Bronchial epithelial cell (primary cell): ENCODE measurements around the gene WDPCP. TPM values are rescaled to one million over a fixed set of nuclear protein-coding genes. Genes with fewer than 3 reads are reported as not detected.
"Not testable (repeated sequence)": the region's sequence is repeated elsewhere in the genome, so short reads cannot be mapped to it uniquely, and the experiment has no call there.

Experiments used
- DNase-seq: peaks from one replicate; pipeline ENCODE4 v3.0.0-alpha.2; 2010; ENCODE audit warnings: low read depth
- FAIRE-seq: peaks from 2 replicates; lab custom pipeline; 2011; peaks lifted over from hg19 to GRCh38; lab: Jason Lieb, UNC
- H3K27me3 ChIP-seq: 2 replicates; pipeline ENCODE4 v1.5.1; 2011; ENCODE audit warnings: low read length; ENCODE audit not compliant: control insufficient read depth, insufficient read depth
- H3K36me3 ChIP-seq: 2 replicates; pipeline ENCODE4 v1.5.1; 2011; ENCODE audit warnings: low read length; ENCODE audit not compliant: control insufficient read depth, insufficient read depth
- H3K4me3 ChIP-seq: 2 replicates; pipeline ENCODE4 v1.5.1; 2011; ENCODE audit warnings: mild to moderate bottlenecking, low read depth, low read length, control low read depth
- total RNA-seq: library from RNA; depleted of rRNA; stranded (reverse); fragments of >200 nt; gene quantifications from 2 replicates; pipeline ENCODE4 v1.2.1, GENCODE V29; 2014
- TF ChIP-seq, protein P1 (sequence below): IDR thresholded peaks from 2 replicates; pipeline ENCODE4 v1.5.1; 2011; ENCODE audit warnings: mild to moderate bottlenecking, moderate library complexity, low read length, control low read depth, inconsistent platforms; ENCODE audit not compliant: insufficient read depth, severe bottlenecking

WDPCP gene
- total RNA-seq, 1 donor from 2014 or later = 3.2 TPM

DNA sequence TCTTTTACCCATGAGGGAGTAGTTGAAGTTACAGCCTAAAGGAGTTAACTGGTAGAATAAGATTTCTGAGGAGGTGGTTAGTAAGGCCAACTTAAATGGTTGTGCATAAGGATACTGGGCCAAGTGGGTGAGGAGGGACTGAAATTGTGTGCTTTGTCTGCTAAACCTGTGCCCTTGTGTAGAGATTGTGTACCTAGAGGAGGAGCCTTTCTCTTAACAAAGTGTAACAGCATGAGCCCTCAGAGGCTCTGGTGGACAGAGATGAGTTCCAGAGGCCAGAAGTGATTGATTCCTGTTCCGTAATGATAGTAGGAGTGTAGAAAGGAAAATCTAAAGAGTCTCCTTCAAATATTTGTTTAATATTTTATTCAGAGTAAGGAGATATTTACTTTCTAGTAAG lies 494.8 kb downstream of the WDPCP start:
- Histone ChIP-seq H3K36me3 (no peaks in the 10 kb centered on the region), H3K27me3 (no peaks in the 10 kb centered on the region), H3K4me3 (no peak overlapping the region)
- TF ChIP-seq, protein P1, sequence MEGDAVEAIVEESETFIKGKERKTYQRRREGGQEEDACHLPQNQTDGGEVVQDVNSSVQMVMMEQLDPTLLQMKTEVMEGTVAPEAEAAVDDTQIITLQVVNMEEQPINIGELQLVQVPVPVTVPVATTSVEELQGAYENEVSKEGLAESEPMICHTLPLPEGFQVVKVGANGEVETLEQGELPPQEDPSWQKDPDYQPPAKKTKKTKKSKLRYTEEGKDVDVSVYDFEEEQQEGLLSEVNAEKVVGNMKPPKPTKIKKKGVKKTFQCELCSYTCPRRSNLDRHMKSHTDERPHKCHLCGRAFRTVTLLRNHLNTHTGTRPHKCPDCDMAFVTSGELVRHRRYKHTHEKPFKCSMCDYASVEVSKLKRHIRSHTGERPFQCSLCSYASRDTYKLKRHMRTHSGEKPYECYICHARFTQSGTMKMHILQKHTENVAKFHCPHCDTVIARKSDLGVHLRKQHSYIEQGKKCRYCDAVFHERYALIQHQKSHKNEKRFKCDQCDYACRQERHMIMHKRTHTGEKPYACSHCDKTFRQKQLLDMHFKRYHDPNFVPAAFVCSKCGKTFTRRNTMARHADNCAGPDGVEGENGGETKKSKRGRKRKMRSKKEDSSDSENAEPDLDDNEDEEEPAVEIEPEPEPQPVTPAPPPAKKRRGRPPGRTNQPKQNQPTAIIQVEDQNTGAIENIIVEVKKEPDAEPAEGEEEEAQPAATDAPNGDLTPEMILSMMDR = no peak
- DNase-seq (no peak), FAIRE-seq (no peak)

DNA sequence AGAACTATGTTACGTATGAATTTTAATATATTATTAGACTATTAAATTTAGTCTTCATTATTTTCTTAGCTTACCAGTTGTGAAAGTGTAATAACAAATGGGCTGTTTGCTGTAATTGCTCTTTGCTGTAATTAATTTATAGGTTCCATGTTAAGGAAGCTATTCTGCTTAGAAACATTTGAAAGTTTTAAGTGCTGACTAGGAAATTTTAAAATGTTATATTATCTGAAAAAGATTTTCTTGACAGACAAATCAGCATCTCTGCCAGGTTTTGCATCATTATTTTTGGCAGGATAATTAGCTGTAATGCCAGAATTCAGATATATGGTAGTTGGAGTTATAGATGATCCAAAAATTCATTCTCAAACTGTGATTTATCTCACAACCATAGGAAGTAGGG lies 495.4 kb downstream of the WDPCP start:
- Histone ChIP-seq H3K4me3 (no peak overlapping the region), H3K27me3 (no peaks in the 10 kb centered on the region), H3K36me3 (no peaks in the 10 kb centered on the region)
- FAIRE-seq (no peak), DNase-seq (no peak)
- TF ChIP-seq, protein P1 = no peak

DNA sequence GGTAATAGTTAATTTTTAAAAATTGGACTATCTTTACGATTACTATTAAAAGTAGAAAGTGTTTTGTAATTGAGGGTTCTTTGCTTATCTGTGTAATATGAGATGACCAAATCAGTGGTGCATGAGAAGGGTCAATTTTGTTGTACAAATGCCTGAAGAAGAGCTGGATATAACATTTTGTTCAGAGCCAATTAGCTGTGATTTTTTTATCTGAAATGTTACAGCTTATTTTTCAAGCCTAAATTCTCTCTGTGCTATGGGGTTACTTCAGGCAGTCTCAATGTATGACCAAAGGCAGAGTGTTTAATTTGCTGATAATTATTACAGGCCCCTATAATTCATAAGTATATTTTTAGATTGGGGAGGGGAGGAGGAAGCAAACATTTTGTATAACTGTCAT lies 495.9 kb downstream of the WDPCP start:
- FAIRE-seq (no peak), DNase-seq (no peak)
- TF ChIP-seq, protein P1 = no peak
- Histone ChIP-seq H3K36me3 (no peaks in the 10 kb centered on the region), H3K27me3 (no peaks in the 10 kb centered on the region), H3K4me3 (no peak overlapping the region)

DNA sequence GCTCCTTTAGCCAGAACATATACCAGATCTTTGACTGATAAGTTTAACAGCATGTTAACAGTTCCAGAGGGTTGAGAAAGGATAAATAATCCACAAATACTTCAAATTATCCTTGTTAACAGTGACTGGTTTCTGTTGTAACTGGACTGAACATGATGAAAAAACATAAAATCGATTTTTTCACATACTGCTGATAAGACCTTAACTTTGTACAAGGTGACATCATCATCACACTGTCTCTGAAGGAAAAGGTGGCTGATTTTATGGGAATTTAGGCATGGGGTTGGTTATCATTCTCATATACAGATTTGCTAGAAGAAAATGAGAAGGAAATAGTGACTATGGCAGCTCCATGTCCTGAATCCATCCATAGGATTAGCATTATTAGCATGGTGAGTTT lies 501.6 kb downstream of the WDPCP start:
- no peaks in the 10 kb centered on the region for H3K27me3 ChIP-seq
- FAIRE-seq = no peak
- no peak for DNase-seq
- H3K4me3 ChIP-seq = no peak overlapping the region
- H3K36me3 ChIP-seq = no peaks in the 10 kb centered on the region
- TF ChIP-seq, protein P1 = no peak

DNA sequence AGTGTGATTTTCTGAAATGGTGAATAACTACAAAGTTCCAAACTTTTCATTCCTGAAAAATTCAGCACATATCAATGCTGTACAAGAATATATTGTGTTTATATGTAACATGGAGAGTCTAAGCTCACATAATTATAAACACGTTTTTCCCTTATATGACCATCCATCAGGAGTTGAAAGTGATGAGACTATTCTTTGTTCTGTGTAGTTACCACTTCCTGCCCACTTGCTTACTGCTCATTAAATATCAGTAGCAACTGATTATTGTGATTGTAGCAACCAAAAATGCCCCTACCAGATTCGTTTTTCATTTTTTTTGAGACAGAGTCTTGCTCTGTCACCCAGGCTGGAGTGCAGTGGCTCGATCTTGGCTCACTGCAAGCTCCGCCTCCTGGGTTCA lies 506.9 kb downstream of the WDPCP start:
- FAIRE-seq = no peak
- TF ChIP-seq, protein P1 = no peak
- Histone ChIP-seq H3K36me3 (no peaks in the 10 kb centered on the region), H3K4me3 (no peak overlapping the region), H3K27me3 (no peaks in the 10 kb centered on the region)
- DNase-seq = no peak

DNA sequence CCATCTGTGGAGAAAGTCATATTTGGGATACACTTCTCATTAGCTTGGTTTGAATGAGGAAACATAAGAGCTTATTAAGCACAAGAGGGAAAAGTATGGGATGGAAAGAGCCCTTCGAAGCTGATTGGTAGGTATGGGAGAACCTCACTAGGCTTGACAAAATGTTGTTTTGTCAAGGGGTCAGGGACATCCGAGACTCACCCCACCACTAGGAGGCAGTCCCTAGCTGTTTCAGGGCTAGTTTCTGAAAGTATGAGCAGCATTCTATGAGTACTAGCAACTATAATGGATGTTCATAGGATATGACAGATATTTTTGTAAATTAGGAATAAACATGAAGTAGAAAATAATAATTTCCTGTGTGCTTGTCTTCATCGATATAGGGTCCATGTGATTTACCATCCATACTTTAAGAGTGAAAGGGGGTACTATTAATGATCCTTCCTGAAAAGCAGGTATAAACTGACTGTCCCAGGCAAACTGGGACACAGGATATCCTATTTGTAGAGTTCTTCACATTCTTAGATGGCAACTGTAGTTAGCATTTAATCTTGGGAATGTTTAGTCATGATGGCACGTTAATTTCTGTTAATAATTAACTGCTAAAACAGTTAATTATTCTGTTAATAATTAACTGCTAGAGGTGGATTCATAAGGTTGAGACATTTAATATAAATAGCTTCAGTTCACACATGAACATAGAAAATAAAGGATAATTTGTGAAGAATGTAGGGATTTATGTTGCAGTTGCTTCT lies 509.2 kb downstream of the WDPCP start:
- TF ChIP-seq, protein P1 = peak; percentile 70
- Histone ChIP-seq H3K36me3 (no peaks in the 10 kb centered on the region), H3K27me3 (no peaks in the 10 kb centered on the region), H3K4me3 (no peak overlapping the region)
- no peak for FAIRE-seq
- DNase-seq = peak; percentile 49

DNA sequence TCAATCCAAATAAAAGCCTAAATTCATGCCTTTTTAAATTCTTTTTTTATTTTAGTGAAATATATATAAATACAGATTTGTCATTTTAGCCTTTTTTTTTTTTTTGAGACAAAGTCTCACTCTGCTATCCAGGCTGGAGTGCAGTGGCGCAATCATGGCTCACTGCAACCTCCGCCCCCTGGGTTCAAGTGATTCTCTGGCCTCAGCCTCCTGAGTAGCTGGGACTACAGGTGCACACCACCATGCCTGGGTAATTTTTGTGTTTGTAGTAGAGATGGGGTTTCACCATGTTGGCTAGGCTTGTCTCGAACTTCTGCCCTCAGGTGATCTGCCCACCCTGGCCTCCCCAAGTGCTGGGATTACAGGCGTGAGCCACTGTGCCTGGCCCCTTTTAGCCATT lies 513.9 kb downstream of the WDPCP start:
- not testable (repeated sequence) for H3K4me3 ChIP-seq, DNase-seq, H3K36me3 ChIP-seq, H3K27me3 ChIP-seq, FAIRE-seq
